ENCODE data around the gene PUM1.
"Not testable (repeated sequence)": the region's sequence is repeated elsewhere in the genome, so short reads cannot be mapped to it uniquely, and the experiment has no call there.

Gene PUM1

DNA sequence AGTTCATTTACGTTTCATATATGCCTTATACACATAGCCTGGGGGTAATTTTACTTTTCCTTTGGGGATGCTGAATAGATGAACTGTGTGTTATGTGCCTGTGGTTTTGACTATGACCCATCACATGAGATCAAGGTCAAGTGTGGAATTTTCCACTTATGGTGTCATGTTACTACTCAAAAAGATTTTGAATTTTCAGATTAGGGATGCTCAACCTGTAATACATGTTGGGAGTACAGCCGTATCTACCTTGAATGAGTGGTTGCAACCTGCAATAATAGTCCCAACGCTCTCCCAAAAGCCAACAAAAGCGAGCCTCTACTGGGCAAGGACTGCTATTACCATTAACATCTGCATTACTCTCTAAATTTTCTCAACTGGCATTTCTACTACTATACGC, 88.4 kb downstream of the PUM1 start:
- H3K4me3 ChIP-seq (ENCODE audit: low read length), result no peak overlapping the region
- no peaks in the 10 kb centered on the region for H3K27me3 ChIP-seq (ENCODE audit: control insufficient read depth, insufficient read depth, low read length)
- H3K9ac ChIP-seq (ENCODE audit: low read length), result no peak overlapping the region
- peaks cover 21% of the 10 kb centered on the region for H3K4me1 ChIP-seq (ENCODE audit: control insufficient read depth, insufficient read depth, low read length)
- H3K9me3 ChIP-seq (ENCODE audit: control insufficient read depth, low read length), result no peaks in the 10 kb centered on the region
- H3K36me3 ChIP-seq (ENCODE audit: control insufficient read depth, insufficient read depth, low read length), result no peaks in the 10 kb centered on the region

DNA sequence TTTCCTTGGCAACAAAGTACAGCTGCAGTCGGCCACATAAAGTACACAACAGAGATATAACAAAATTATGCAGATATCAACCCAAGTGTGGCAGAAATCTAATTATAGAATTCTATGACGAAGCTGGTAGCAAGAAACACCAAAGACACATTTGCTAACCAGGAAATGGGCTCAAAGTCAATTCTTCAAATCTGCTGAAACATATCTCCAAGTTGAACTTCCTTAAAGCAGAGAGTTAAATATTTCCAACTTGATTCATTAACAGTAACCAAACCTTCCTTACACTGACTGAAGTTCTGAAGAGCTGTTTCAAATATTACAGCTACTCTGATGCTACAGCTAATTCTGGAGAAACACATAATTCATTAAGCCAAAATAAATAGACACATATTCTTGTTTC, 89.4 kb downstream of the PUM1 start:
- H3K9ac ChIP-seq (ENCODE audit: low read length), result no peak overlapping the region
- H3K36me3 ChIP-seq (ENCODE audit: control insufficient read depth, insufficient read depth, low read length), result no peaks in the 10 kb centered on the region
- H3K4me1 ChIP-seq (ENCODE audit: control insufficient read depth, insufficient read depth, low read length), result peaks cover 21% of the 10 kb centered on the region
- no peak overlapping the region for H3K4me3 ChIP-seq (ENCODE audit: low read length)
- H3K27me3 ChIP-seq (ENCODE audit: control insufficient read depth, insufficient read depth, low read length), result no peaks in the 10 kb centered on the region
- no peaks in the 10 kb centered on the region for H3K9me3 ChIP-seq (ENCODE audit: control insufficient read depth, low read length)

DNA sequence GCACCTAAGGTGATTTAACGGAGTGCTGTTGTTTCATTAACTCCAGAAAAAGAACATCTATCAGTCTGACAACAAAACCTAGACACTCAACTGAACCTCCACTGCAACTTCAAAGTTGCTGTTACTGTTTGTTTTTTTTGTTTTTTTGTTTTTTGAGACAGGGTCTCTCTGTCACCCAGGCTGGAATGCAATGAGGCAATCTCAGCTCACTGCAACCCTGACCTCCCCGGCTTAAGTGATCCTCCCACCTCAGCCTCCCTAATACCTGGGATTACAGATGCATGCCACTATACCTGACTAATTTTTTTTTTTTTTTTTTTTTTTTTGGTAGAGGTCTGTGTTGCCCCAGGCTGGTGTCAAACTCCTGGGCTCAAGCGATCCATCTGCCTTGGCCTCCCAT, 90.3 kb downstream of the PUM1 start:
- H3K9ac ChIP-seq (ENCODE audit: low read length), result no peak overlapping the region
- H3K4me1 ChIP-seq (ENCODE audit: control insufficient read depth, insufficient read depth, low read length), result peaks cover 21% of the 10 kb centered on the region
- no peaks in the 10 kb centered on the region for H3K27me3 ChIP-seq (ENCODE audit: control insufficient read depth, insufficient read depth, low read length)
- no peaks in the 10 kb centered on the region for H3K9me3 ChIP-seq (ENCODE audit: control insufficient read depth, low read length)
- H3K36me3 ChIP-seq (ENCODE audit: control insufficient read depth, insufficient read depth, low read length), result no peaks in the 10 kb centered on the region
- H3K4me3 ChIP-seq (ENCODE audit: low read length), result no peak overlapping the region

DNA sequence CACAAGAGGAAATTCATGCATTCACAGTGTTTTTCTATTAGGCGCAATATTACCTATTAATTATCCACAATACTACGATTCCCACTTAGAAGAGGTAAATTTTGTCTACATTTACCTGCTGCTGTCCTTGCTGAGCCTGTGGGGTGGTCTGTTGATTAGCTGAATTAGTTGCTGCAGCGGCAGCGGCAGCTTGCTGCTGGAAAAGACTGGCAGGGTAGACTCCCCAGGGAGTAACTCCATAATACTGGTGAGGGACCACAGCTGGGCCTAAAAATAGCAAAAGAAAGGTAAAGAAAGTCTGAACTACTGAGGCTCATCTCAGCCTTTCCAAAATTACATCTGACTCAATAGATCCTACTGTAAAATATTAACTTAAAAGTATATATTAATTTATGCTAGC, 91.0 kb downstream of the PUM1 start:
- Histone ChIP-seq H3K36me3 (ENCODE audit: control insufficient read depth, insufficient read depth, low read length) (no peaks in the 10 kb centered on the region), H3K4me1 (ENCODE audit: control insufficient read depth, insufficient read depth, low read length) (peaks cover 21% of the 10 kb centered on the region), H3K4me3 (ENCODE audit: low read length) (no peak overlapping the region), H3K9ac (ENCODE audit: low read length) (no peak overlapping the region), H3K9me3 (ENCODE audit: control insufficient read depth, low read length) (no peaks in the 10 kb centered on the region), H3K27me3 (ENCODE audit: control insufficient read depth, insufficient read depth, low read length) (no peaks in the 10 kb centered on the region)

DNA sequence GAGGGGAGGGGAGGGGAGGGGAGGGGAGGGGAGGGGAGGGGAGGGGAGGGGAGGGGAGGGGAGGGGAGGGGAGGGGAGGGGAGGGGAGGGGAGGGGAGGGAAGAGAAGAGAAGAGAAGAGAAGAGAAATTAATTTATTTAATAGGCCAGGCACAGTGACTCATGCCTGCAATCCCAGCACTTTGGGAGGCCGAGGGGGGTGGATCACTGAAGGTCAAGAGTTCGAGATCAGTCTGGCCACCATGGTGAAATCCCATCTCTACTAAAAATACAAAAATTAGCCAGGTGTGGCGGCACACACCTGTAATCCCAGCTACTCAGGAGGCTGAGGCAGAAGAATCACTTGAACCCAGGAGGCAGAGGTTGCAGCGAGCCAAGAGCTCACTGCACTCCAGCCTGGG, 93.2 kb downstream of the PUM1 start:
- H3K9ac ChIP-seq (ENCODE audit: low read length); H3K9me3 ChIP-seq (ENCODE audit: control insufficient read depth, low read length); H3K27me3 ChIP-seq (ENCODE audit: control insufficient read depth, insufficient read depth, low read length); H3K36me3 ChIP-seq (ENCODE audit: control insufficient read depth, insufficient read depth, low read length); H3K4me3 ChIP-seq (ENCODE audit: low read length): not testable (repeated sequence)
- H3K4me1 ChIP-seq (ENCODE audit: control insufficient read depth, insufficient read depth, low read length), result peaks cover 20% of the 10 kb centered on the region

DNA sequence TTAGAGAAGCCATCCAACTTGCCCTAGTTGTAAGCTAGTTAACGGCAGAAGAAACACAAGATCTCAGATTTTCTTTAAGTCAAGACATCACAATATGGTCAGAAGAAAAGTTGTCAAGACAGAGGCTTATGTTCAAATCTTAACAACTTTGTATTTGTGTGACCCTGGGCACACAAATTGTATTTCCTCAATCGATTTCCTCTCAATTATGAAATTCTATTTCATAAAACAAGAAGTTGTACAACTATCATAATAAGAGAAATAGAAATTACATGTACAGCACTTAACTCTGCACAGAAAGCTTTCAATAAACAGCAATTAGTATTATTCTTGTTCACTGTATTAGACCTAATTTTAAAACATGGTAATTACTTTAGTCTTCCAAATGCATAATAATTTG, 94.0 kb downstream of the PUM1 start:
- H3K36me3 ChIP-seq (ENCODE audit: control insufficient read depth, insufficient read depth, low read length), result peaks cover 4% of the 10 kb centered on the region
- peaks cover 17% of the 10 kb centered on the region for H3K4me1 ChIP-seq (ENCODE audit: control insufficient read depth, insufficient read depth, low read length)
- no peaks in the 10 kb centered on the region for H3K9me3 ChIP-seq (ENCODE audit: control insufficient read depth, low read length)
- no peak overlapping the region for H3K9ac ChIP-seq (ENCODE audit: low read length)
- no peak overlapping the region for H3K4me3 ChIP-seq (ENCODE audit: low read length)
- H3K27me3 ChIP-seq (ENCODE audit: control insufficient read depth, insufficient read depth, low read length), result no peaks in the 10 kb centered on the region

DNA sequence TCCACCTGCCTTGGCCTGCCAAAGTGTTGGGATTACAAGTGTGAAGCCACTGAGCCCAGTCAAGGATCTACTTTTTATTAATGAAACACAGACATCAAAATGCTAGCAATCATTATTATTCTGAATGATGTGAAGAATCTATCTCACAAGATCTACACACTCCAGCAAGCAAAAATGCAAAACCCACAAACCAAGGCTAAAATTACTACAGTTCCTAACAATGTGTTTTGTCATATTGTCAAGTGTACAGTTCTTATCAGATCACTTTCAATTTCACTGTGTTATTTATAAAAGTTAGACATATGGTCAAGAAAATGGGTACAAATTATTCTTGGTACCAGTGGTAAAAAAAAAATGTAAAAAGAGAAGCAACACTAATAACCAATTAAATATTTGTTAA, 95.6 kb downstream of the PUM1 start:
- Histone ChIP-seq H3K27me3 (ENCODE audit: control insufficient read depth, insufficient read depth, low read length) (no peaks in the 10 kb centered on the region), H3K4me1 (ENCODE audit: control insufficient read depth, insufficient read depth, low read length) (peaks cover 6% of the 10 kb centered on the region), H3K9me3 (ENCODE audit: control insufficient read depth, low read length) (no peaks in the 10 kb centered on the region), H3K4me3 (ENCODE audit: low read length) (no peak overlapping the region), H3K36me3 (ENCODE audit: control insufficient read depth, insufficient read depth, low read length) (peaks cover 9% of the 10 kb centered on the region), H3K9ac (ENCODE audit: low read length) (no peak overlapping the region)

DNA sequence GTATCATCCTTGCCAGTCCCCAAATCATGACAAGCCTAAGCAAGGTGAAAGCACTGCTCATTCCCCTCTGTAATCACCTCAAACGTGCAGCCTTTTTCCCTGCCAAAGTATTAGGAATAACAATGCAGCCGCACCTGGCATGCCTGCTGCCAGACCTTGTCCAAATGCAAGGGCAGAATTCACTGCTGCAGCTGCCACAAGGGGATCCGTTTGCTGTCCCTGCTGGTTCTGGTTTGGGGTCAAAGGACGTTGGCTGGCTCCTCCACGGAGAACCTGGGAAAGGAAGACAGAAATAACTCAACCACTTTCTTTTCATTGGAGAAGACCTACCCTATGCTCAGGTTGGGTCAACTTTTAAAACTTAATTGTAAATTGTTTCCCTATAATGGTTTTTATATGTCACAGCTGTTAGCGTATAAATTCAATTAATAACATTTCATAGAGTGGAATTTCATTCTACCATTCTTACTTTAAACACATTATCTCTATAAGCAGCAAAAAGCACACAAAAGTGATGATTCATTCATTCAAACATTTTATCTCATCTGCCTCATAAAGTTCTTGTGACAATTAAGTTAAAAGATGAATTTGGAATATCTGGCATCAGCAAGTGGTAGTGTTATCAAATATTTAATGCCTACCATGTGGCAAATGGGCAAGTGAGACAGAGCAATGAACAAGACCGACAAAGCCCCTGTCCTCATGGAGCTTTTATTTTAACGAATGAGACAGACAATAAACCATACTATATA, 97.1 kb downstream of the PUM1 start:
- H3K9ac ChIP-seq (ENCODE audit: low read length), result no peak overlapping the region
- peaks cover 6% of the 10 kb centered on the region for H3K4me1 ChIP-seq (ENCODE audit: control insufficient read depth, insufficient read depth, low read length)
- H3K36me3 ChIP-seq (ENCODE audit: control insufficient read depth, insufficient read depth, low read length), result peaks cover 9% of the 10 kb centered on the region
- no peaks in the 10 kb centered on the region for H3K9me3 ChIP-seq (ENCODE audit: control insufficient read depth, low read length)
- H3K4me3 ChIP-seq (ENCODE audit: low read length), result no peak overlapping the region
- H3K27me3 ChIP-seq (ENCODE audit: control insufficient read depth, insufficient read depth, low read length), result no peaks in the 10 kb centered on the region

DNA sequence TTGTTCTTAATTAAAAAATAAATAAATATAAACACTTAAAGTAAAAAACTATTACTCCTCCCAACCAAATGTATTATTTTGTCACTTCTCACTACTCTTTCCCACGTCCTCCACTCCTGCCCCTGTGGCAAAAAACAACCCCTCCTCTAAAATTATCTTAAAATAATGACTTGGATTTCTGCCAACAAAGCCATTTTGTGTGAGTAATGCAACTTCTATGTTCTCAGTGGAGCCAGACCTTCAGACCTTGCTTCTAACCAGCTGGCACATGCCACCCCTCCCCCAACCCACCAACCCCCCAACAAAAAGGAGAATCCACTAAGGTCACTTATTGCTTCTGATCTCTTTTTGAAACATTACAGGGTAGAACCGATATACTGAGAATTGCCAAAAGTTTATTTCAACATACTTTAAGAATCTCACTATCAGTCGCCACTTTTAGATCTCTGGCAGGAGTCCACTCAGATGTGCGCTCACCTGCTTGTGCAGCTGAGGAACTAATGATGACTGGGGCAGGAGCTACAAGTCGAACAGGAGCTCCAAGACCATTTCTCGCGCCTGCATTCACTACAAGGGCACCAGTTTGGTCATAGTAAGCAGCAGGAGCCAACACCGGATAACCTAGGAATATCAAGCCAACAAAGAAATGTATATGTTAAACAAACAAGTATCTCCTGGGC, 98.7 kb downstream of the PUM1 start:
- Histone ChIP-seq H3K4me3 (ENCODE audit: low read length) (no peak overlapping the region), H3K9me3 (ENCODE audit: control insufficient read depth, low read length) (no peaks in the 10 kb centered on the region), H3K27me3 (ENCODE audit: control insufficient read depth, insufficient read depth, low read length) (no peaks in the 10 kb centered on the region), H3K9ac (ENCODE audit: low read length) (no peak overlapping the region), H3K4me1 (ENCODE audit: control insufficient read depth, insufficient read depth, low read length) (peaks cover 6% of the 10 kb centered on the region), H3K36me3 (ENCODE audit: control insufficient read depth, insufficient read depth, low read length) (peaks cover 17% of the 10 kb centered on the region)

DNA sequence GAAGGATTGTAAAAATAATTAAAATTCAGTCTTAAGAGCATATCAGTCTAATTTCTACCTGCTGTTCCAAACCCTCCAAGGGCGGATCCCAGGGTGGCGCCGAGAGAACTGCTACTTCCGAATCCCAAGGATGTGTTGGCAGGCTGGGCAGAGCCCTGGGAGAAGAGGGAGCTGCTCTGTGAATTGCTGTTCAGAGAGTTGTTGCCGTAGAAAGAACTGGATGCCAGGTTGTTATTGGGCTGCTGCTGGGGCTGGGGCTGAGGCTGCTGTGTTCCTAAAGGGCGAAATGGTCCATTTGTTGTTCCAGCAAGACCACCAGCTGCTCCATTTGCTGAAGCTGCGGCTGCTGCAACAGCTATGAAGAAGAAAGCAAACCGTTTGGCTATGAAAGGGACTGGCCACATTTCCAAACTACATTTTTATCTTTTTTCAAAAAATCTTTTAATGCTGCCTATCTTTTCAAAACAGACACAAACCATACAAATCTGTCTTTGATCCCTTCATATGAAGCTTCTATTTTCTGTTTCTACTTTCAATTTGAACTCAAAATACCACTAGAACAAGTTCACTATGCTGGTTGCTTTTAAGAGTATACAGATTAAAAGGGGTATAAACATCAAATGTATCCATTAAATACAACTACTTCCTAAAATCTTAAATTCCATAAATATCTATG, 99.5 kb downstream of the PUM1 start:
- Histone ChIP-seq H3K9ac (ENCODE audit: low read length) (no peak overlapping the region), H3K4me1 (ENCODE audit: control insufficient read depth, insufficient read depth, low read length) (peaks cover 6% of the 10 kb centered on the region), H3K36me3 (ENCODE audit: control insufficient read depth, insufficient read depth, low read length) (peaks cover 17% of the 10 kb centered on the region), H3K27me3 (ENCODE audit: control insufficient read depth, insufficient read depth, low read length) (no peaks in the 10 kb centered on the region), H3K4me3 (ENCODE audit: low read length) (no peak overlapping the region), H3K9me3 (ENCODE audit: control insufficient read depth, low read length) (no peaks in the 10 kb centered on the region)

DNA sequence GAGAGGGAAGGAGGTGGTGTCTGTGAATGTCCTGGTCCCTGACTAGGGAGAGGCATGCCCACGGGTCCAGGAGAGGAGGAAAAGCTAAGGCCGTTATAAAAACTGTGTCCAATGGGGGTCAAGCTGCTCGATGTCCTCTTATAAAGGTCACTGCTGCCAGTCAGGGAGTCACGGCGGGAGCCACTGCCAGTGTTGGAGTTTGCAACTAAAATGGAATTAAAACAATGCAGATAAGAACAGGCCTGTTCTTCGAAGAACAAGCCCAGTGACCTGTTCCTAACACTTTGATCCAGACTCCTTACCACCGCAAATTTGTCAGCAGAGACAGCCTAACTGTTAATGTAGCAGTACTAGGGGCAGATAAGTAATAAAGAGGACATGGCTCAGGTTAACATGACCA, 100.8 kb downstream of the PUM1 start:
- Histone ChIP-seq H3K9me3 (ENCODE audit: control insufficient read depth, low read length) (no peaks in the 10 kb centered on the region), H3K9ac (ENCODE audit: low read length) (no peak overlapping the region), H3K4me1 (ENCODE audit: control insufficient read depth, insufficient read depth, low read length) (peaks cover 6% of the 10 kb centered on the region), H3K36me3 (ENCODE audit: control insufficient read depth, insufficient read depth, low read length) (peaks cover 17% of the 10 kb centered on the region), H3K4me3 (ENCODE audit: low read length) (no peak overlapping the region), H3K27me3 (ENCODE audit: control insufficient read depth, insufficient read depth, low read length) (no peaks in the 10 kb centered on the region)

Measured in mucosa of stomach (tissue), 1 donor.